Stimulated activated CD8-positive, alpha-beta memory T cell treated with anti-CD3 and anti-CD28 coated beads, Interleukin-15, amount 100 ng/mL, for 4 hours (primary cell): ENCODE measurements around the gene TTC9.

ENCODE experiments used
- DNase-seq, 2 donors: peaks; one replicate each; pipeline ENCODE4 v3.0.0-alpha.2; 2020; ENCODE audit warnings: low read depth in 2 of 2

Gene TTC9

GRCh38 chr14:70645892-70646291, 4.2 kb downstream of the TTC9 start:
- no peak for DNase-seq

- DNase-seq: no peak
Measured at GRCh38 chr14:70646705-70647104, 5.0 kb downstream of the TTC9 start.

- no peak for DNase-seq
Measured at GRCh38 chr14:70648346-70648745, 6.6 kb downstream of the TTC9 start.

- no peak for DNase-seq
Measured at GRCh38 chr14:70649803-70650202, 8.1 kb downstream of the TTC9 start.

- DNase-seq: no peak
Measured at GRCh38 chr14:70651522-70651921, 9.8 kb downstream of the TTC9 start.

- DNase-seq: no peak
Measured at GRCh38 chr14:70652871-70653270, 11.2 kb downstream of the TTC9 start.

GRCh38 chr14:70653662-70654061, 11.9 kb downstream of the TTC9 start:
- DNase-seq: no peak

GRCh38 chr14:70654632-70655031, 12.9 kb downstream of the TTC9 start:
- no peak for DNase-seq

GRCh38 chr14:70655110-70655826, 13.6 kb downstream of the TTC9 start:
- DNase-seq: peak; percentile 37 to 50

GRCh38 chr14:70658899-70659298, 17.2 kb downstream of the TTC9 start:
- no peak for DNase-seq

- DNase-seq: no peak
Measured at GRCh38 chr14:70660967-70661893, 19.5 kb downstream of the TTC9 start.

GRCh38 chr14:70662080-70662479, 20.4 kb downstream of the TTC9 start:
- DNase-seq: no peak

- DNase-seq: no peak
Measured at GRCh38 chr14:70662816-70663215, 21.1 kb downstream of the TTC9 start.

GRCh38 chr14:70663707-70664179, 22.0 kb downstream of the TTC9 start:
- DNase-seq: no peak

GRCh38 chr14:70664698-70665447, 23.2 kb downstream of the TTC9 start:
- DNase-seq: no peak

- no peak for DNase-seq
Measured at GRCh38 chr14:70665448-70666360, 24.0 kb downstream of the TTC9 start.

- DNase-seq: no peak
Measured at GRCh38 chr14:70666361-70666686, 24.6 kb downstream of the TTC9 start.

- DNase-seq: no peak
Measured at GRCh38 chr14:70670992-70671651, 29.4 kb downstream of the TTC9 start.

GRCh38 chr14:70671652-70672644, 30.2 kb downstream of the TTC9 start:
- no peak for DNase-seq
